HG03066 (cell line): ENCODE measurements around the gene SLC6A19.

Experiments
- ATAC-seq: cut with Tn5 transposase; IDR thresholded peaks from one replicate; pipeline ENCODE4 v1.9.1; 2021; ENCODE audit warnings: low read depth; ENCODE audit not compliant: unreplicated experiment

Gene SLC6A19

GRCh38 chr5:1206521-1207412 is 5.4 kb downstream of the SLC6A19 start:
- no peak for ATAC-seq

DNA sequence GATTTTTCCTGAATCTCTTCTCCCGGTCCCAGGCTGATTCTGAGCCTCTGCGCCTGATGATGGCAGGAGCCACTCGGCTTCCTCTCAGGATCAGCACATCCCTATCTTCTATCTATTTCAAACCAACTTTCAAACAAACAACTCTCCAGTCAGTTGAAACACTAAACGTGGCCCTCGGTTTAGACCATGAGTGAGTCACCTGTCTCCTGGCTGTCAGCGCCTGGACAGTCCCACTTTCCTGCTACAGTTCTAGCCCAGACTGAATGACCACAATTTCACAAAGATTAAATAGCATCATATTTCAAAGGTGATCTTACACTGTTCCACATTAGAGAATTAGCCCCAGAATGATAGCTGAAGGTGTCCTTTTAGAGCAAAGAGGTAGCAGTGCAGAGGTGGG is 6.2 kb downstream of the SLC6A19 start:
- no peak for ATAC-seq

GRCh38 chr5:1208221-1208742 is 6.9 kb downstream of the SLC6A19 start:
- no peak for ATAC-seq

DNA sequence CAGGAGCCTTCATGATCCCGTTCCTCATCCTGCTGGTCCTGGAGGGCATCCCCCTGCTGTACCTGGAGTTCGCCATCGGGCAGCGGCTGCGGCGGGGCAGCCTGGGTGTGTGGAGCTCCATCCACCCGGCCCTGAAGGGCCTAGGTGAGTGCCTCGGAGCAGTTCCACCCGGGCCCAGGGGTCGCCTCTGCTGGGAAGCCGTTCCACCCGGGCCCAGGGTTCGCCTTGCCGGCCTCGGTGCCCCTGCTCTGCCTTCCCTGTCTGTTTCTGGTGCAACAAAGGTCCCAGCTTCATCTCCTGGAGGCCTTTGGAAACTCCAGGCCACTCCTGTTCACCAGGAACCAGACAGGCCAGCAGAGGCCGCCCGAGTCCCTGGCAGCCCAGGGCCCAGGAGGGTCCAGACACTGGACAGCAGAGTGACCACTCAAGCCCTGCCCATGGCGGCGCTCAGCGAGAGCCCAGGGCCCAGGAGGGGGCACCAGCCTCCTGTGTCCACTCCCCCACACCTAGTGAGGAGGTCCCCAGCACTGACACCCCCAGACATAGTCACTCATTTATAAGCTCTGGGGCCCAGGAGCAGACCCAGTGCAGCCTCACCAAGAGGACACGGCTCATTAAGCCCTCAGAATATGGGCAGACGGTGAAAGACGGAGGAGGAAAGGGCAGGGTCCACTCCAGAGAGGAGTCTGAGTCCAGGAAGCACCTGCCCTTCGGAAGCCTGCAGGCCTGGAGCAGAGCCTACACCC is 7.5 kb downstream of the SLC6A19 start:
- ATAC-seq, result no peak

GRCh38 chr5:1209489-1209852 is 8.1 kb downstream of the SLC6A19 start:
- ATAC-seq, result no peak

DNA sequence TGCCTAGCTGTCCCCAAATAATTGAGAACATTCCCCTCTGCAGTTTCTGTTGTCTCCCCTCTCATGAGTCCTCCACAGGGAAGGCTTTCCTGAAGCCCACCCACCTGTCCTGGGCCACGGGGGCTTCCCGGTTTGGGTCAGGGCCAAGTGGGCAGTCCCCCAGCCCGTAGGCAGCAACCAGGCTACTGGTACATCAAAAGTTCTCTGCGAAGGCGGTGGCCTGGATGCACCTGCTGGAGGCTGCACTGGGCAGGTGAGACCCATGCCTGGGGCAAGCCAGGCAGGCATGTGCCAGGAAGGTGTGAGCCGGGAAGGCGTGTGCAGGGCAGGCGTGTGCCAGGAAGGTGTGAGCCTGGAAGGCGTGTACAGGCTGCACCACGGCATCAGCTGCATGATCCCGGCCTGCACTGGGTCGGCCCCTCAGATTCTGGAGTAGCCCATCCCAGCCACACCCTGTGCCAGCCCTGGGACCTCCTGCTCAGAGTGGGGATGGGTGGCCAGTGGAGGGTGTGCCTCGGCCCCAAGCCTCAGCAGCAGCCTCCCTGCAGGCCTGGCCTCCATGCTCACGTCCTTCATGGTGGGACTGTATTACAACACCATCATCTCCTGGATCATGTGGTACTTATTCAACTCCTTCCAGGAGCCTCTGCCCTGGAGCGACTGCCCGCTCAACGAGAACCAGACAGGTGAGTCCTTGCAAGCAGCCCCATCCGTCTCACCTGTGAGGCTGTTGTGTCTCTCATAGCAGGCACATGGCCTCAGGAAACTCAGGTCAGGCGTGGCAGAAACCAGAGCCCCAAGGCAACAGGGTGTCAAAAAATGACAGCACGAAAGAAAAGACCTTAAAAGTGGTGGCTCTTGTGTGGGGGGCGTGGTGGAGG is 8.7 kb downstream of the SLC6A19 start:
- ATAC-seq, result no peak

DNA sequence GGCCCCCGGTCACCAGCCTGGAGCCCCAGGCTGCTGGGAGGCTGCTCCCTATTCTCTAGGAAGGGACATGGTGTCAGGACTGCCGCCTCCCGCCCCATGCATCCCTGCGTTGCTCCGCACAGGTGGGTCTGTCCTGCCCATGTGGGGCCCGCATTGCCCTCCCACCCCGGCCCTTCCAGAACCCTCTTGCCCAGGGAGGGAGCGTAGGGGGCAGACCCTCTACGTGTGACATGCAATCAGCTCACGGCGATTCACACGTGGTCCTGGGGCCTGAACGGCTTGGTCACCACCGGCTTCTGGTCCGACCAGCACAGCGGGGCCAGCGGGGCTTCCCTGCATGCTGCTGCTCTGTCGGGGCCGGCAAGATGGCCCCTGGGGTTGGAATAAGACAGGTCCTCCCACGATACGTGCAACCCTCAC is 9.4 kb downstream of the SLC6A19 start:
- no peak for ATAC-seq

- no peak for ATAC-seq
These were observed 10.3 kb downstream of the SLC6A19 start for GRCh38 chr5:1211701-1212100.

GRCh38 chr5:1212271-1212670 is 10.9 kb downstream of the SLC6A19 start:
- ATAC-seq, result no peak

- ATAC-seq, result no peak
These were observed 11.5 kb downstream of the SLC6A19 start for GRCh38 chr5:1212881-1213280.

DNA sequence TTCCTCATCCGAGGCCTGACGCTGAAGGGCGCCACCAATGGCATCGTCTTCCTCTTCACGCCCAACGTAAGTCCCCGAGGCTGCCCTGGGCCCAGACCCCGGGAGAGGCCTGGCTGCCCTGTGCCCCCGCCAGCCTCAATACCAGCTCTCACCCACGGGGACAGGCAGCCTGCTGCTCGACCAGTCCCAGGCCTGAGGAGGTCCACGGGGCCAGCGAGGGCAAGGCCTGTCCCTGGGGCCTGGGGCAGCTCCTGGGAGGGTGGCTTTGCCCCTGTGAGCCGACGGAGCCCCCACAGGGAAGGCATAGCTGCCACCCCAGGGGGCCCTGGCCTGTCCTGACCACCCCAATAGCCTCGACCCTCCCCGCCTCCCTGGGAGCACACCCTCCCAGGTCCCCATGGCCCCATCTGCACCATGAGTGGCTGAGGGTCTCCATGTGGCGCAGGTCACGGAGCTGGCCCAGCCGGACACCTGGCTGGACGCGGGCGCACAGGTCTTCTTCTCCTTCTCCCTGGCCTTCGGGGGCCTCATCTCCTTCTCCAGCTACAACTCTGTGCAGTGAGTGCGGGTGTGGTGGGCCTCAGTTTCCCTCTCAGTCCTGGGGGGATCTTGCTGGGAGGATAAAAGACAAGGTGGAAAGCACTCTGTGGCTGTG is 12.2 kb downstream of the SLC6A19 start:
- ATAC-seq, result no peak

- no peak for ATAC-seq
These were observed 13.0 kb downstream of the SLC6A19 start for GRCh38 chr5:1214163-1214935.

GRCh38 chr5:1214936-1215220 is 13.5 kb downstream of the SLC6A19 start:
- ATAC-seq, result no peak

DNA sequence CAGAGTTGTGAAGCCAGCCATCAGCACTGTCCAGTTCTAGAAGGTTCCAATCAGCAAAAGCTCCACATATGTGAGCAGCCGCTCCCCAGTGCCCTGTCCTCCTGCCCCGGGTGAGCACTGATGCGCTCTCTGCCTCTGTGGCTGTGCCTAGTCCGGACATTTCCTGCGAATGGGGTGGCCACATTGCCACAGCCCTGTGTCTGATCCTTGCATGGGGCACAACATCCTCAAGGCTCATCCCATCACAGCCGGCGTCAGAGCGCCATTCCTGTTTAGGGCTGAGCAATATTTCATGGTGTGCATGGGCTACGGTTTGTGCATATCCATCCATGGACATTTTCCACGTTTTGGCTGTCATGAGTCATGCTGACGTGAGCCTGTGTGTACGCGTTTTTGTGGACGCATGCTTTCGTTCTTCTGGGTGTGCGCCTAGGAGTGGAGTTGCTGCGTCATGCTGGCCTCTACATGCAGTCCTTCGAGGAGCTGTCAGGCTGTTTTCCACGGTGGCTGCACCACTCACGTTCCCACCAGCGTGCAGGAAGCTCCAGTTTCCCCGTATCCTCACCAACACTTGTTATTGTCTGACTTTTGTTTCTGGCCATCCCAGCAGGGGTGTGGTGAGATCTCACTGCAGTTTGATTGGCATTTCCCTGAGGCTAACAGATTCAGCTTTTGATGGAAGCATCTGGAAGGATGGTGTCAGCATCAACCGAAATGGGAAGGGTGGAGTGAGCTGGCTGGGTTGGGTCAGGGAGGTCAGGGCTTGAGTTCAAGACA is 14.1 kb downstream of the SLC6A19 start:
- no peak for ATAC-seq

- ATAC-seq, result no peak
These were observed 15.0 kb downstream of the SLC6A19 start for GRCh38 chr5:1216211-1216917.

- ATAC-seq, result no peak
These were observed 15.5 kb downstream of the SLC6A19 start for GRCh38 chr5:1216918-1217295.

- no peak for ATAC-seq
These were observed 16.3 kb downstream of the SLC6A19 start for GRCh38 chr5:1217596-1218206.
